K562 (cell line): ENCODE data around the gene TTLL11. TPM values are rescaled to one million over a fixed set of nuclear protein-coding genes. Genes with fewer than 3 reads are reported as not detected.

Experiments used
- BCL6 ChIP-seq: fragments of 250-450 bp; sonication (Bioruptor Pico); IDR thresholded peaks from 2 replicates; pipeline ENCODE4 v1.4.0; 2020
- ETV5 ChIP-seq: sonication (generic); formaldehyde crosslinking; IDR thresholded peaks from 2 replicates; pipeline ENCODE4 v1.4.0; 2020; ENCODE audit warnings: low read depth, mild to moderate bottlenecking, missing genetic modification reagents
- FOXK2 ChIP-seq, 2 experiments: fragments of 450-650 bp; IDR thresholded peaks in 1 of 2; conservative IDR thresholded peaks in 1 of 2; 2 replicates each; pipeline ENCODE4 v1.6.1; 2016; ENCODE audit warnings: low read depth in 2 of 2, mild to moderate bottlenecking in 1 of 2
- POLR2AphosphoS2 ChIP-seq: IDR thresholded peaks from 2 replicates; pipeline ENCODE4 v1.6.1; 2012; ENCODE audit warnings: low read length, improper control_type of control experiment
- PRDM10 ChIP-seq: fragments of 450-650 bp; IDR thresholded peaks from 2 replicates; pipeline ENCODE4 v1.6.1; 2018; ENCODE audit not compliant: partially characterized antibody
- USF2 ChIP-seq: sonication (generic); formaldehyde crosslinking; IDR thresholded peaks from 2 replicates; pipeline ENCODE4 v1.5.0; 2020; ENCODE audit warnings: missing genetic modification reagents
- ZC3H4 ChIP-seq: sonication (generic); formaldehyde crosslinking; IDR thresholded peaks from 2 replicates; pipeline ENCODE4 v1.9.0; 2021; ENCODE audit warnings: missing genetic modification reagents, borderline replicate concordance
- ZNF174 ChIP-seq: fragments of 250-450 bp; sonication (Bioruptor Pico); IDR thresholded peaks from 2 replicates; pipeline ENCODE4 v1.4.0; 2020; ENCODE audit warnings: mild to moderate bottlenecking
- polyA plus RNA-seq, 8 experiments: library from polyadenylated mRNA; depleted of rRNA in 4 of 8; stranded (reverse) in 5 of 8; unstranded in 3 of 8; fragments of >200 nt; fragmentation: Nextera tagmentation in 2 of 8; fragmentation: Illumina TruSeq in 1 of 8; extraction: Ambion mirVana in 2 of 8; extraction: Trizol in 1 of 8; gene quantifications; 2 replicates each; pipeline versions ENCODE4 v1.2.1 to v1.2.3, GENCODE V29; 2011 to 2014; ENCODE audit warnings: inconsistent platforms in 1 of 8, missing spikeins in 1 of 8
- total RNA-seq, 7 experiments: library from RNA; depleted of rRNA in 6 of 7; stranded (reverse); fragments of >200 nt in 6 of 7; fragmentation: Illumina TruSeq in 2 of 7; extraction: Trizol in 2 of 7; gene quantifications; 2 replicates each; pipeline versions ENCODE4 v1.2.1 to v1.2.3, GENCODE V29; 2011 to 2021; ENCODE audit warnings: low replicate concordance in 1 of 7
- TF ChIP-seq, protein P1 (sequence below): fragments of 450-650 bp; formaldehyde crosslinking; IDR thresholded peaks from 2 replicates; pipeline ENCODE4 v1.4.0; 2022; ENCODE audit warnings: missing genetic modification characterization

Gene TTLL11
- total and polyA plus RNA-seq, 9 of the 15 experiments (the other 6 are each of a cell fraction or from before 2014, with no cell fraction given) = 0.83 to 4.4 (median 2.7) TPM

- TF ChIP-seq PRDM10 (no peak), USF2 (no peak), POLR2AphosphoS2 (no peak), BCL6 (CRISPR knock-in tag) (no peak), ETV5 (CRISPR knock-in tag) (no peak), ZNF174 (CRISPR knock-in tag) (no peak), FOXK2 (conservative IDR thresholded peaks at IDR 0.05 in 1 of 2, IDR thresholded peaks at IDR 0.05 in 1 of 2; ENCODE audit: low read depth in 2 of 2) (no peak), ZC3H4 (CRISPR knock-in tag) (no peak)
- TF ChIP-seq, protein P1, sequence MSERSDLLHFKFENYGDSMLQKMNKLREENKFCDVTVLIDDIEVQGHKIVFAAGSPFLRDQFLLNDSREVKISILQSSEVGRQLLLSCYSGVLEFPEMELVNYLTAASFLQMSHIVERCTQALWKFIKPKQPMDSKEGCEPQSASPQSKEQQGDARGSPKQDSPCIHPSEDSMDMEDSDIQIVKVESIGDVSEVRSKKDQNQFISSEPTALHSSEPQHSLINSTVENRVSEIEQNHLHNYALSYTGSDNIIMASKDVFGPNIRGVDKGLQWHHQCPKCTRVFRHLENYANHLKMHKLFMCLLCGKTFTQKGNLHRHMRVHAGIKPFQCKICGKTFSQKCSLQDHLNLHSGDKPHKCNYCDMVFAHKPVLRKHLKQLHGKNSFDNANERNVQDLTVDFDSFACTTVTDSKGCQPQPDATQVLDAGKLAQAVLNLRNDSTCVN (CRISPR knock-in tag) = no peak
Measured at GRCh38 chr9:122124048-122124447, 30.9 kb upstream of the TTLL11 start (continued).
